MM.1S (cell line): Measurements from ENCODE around the gene WNK1.

Experiments used
- DNase-seq: peaks from one replicate; pipeline ENCODE4 v3.0.0-alpha.2; 2015
- H2AFZ ChIP-seq: fragments of 300-600 bp; sonication (generic); 2 replicates; pipeline ENCODE4 v1.6.0; 2016; ENCODE audit warnings: antibody characterized with exemption, low read length
- H3F3A ChIP-seq: fragments of 300-600 bp; sonication (generic); 2 replicates; pipeline ENCODE4 v1.6.1; 2016; ENCODE audit warnings: mild to moderate bottlenecking, antibody characterized with exemption, low read length, moderate library complexity, mixed read lengths; ENCODE audit not compliant: insufficient read depth
- H3K27ac ChIP-seq: fragments of 300-600 bp; sonication (generic); 2 replicates; pipeline ENCODE4 v1.5.1; 2016; ENCODE audit warnings: mild to moderate bottlenecking, low read length
- H3K27me3 ChIP-seq: fragments of 300-600 bp; sonication (generic); replicated peaks from 2 replicates; pipeline ENCODE4 v1.6.0; 2016; ENCODE audit warnings: low read length; ENCODE audit not compliant: insufficient read depth
- H3K36me3 ChIP-seq: fragments of 300-600 bp; sonication (generic); replicated peaks from 2 replicates; pipeline ENCODE4 v1.6.1; 2016; ENCODE audit warnings: mild to moderate bottlenecking, low read length, mixed read lengths; ENCODE audit not compliant: insufficient read depth
- H3K4me1 ChIP-seq: fragments of 300-600 bp; sonication (generic); 2 replicates; pipeline ENCODE4 v1.6.1; 2016; ENCODE audit warnings: low read length, mixed read lengths
- H3K4me2 ChIP-seq: fragments of 300-600 bp; sonication (generic); 2 replicates; pipeline ENCODE4 v1.6.0; 2016; ENCODE audit warnings: low read depth, low read length
- H3K4me3 ChIP-seq: fragments of 300-600 bp; sonication (generic); 2 replicates; pipeline ENCODE4 v1.5.1; 2016; ENCODE audit warnings: low read length, mixed read lengths
- H3K79me2 ChIP-seq: fragments of 300-600 bp; sonication (generic); 2 replicates; pipeline ENCODE4 v1.6.1; 2016; ENCODE audit warnings: mixed run types, low read length, mixed read lengths
- H3K9ac ChIP-seq: fragments of 300-600 bp; sonication (generic); 2 replicates; pipeline ENCODE4 v1.6.1; 2016; ENCODE audit warnings: low read length, mixed read lengths
- H3K9me2 ChIP-seq: fragments of 300-600 bp; sonication (generic); replicated peaks from 2 replicates; pipeline ENCODE4 v1.6.1; 2016; ENCODE audit warnings: mild to moderate bottlenecking, low read length, mixed read lengths; ENCODE audit not compliant: insufficient read depth
- H3K9me3 ChIP-seq: fragments of 300-600 bp; sonication (generic); replicated peaks from 2 replicates; pipeline ENCODE4 v1.6.1; 2016; ENCODE audit warnings: mild to moderate bottlenecking, low read length, mixed read lengths; ENCODE audit not compliant: insufficient read depth
- H4K20me1 ChIP-seq: fragments of 300-600 bp; sonication (generic); 2 replicates; pipeline ENCODE4 v1.6.1; 2016; ENCODE audit warnings: mild to moderate bottlenecking, low read length, moderate library complexity, mixed read lengths; ENCODE audit not compliant: insufficient read depth
- CTCF ChIP-seq: fragments of 300-600 bp; sonication (generic); IDR thresholded peaks from 2 replicates; pipeline ENCODE4 v1.5.1; 2016; ENCODE audit warnings: antibody characterized with exemption, low read length, mixed read lengths
- EZH2 ChIP-seq: fragments of 300-600 bp; sonication (generic); optimal IDR thresholded peaks from 2 replicates; pipeline ENCODE3; 2017; ENCODE audit warnings: low read depth, mild to moderate bottlenecking, antibody characterized with exemption, low read length, mixed read lengths
- EZH2phosphoT487 ChIP-seq: fragments of 300-600 bp; sonication (generic); IDR thresholded peaks from 2 replicates; pipeline ENCODE4 v1.6.1; 2018; ENCODE audit warnings: antibody characterized with exemption, low read length

WNK1 gene

GRCh38 chr12:920676-921075, 168.3 kb downstream of the WNK1 start:
- H2AFZ ChIP-seq: no peak overlapping the region
- H3K9me2 ChIP-seq: no peaks in the 10 kb centered on the region
- H3K4me1 ChIP-seq: no peaks in the 10 kb centered on the region
- H3F3A ChIP-seq: no peaks in the 10 kb centered on the region
- no peaks in the 10 kb centered on the region for H3K79me2 ChIP-seq
- H4K20me1 ChIP-seq: no peaks in the 10 kb centered on the region
- H3K9me3 ChIP-seq: no peaks in the 10 kb centered on the region
- H3K27ac ChIP-seq: no peak overlapping the region
- no peaks in the 10 kb centered on the region for H3K36me3 ChIP-seq
- H3K4me2 ChIP-seq: no peak overlapping the region
- H3K9ac ChIP-seq: no peak overlapping the region
- DNase-seq: no peak
- TF ChIP-seq EZH2 (no peak), CTCF (no peak), EZH2phosphoT487 (no peak)
- H3K27me3 ChIP-seq: no peaks in the 10 kb centered on the region
- H3K4me3 ChIP-seq: no peak overlapping the region

- Histone ChIP-seq H3K4me2 (no peak overlapping the region), H3K27me3 (no peaks in the 10 kb centered on the region), H3K9me2 (no peaks in the 10 kb centered on the region), H3K9ac (no peak overlapping the region), H4K20me1 (no peaks in the 10 kb centered on the region), H3F3A (no peaks in the 10 kb centered on the region), H3K79me2 (no peaks in the 10 kb centered on the region), H3K27ac (no peak overlapping the region), H3K9me3 (no peaks in the 10 kb centered on the region), H3K36me3 (no peaks in the 10 kb centered on the region), H3K4me1 (no peaks in the 10 kb centered on the region), H3K4me3 (no peak overlapping the region), H2AFZ (no peak overlapping the region)
- DNase-seq: no peak
- no peak for TF ChIP-seq EZH2phosphoT487
- TF ChIP-seq EZH2: no peak
- TF ChIP-seq CTCF: no peak
Observed at GRCh38 chr12:922285-922684, 169.9 kb downstream of the WNK1 start.

GRCh38 chr12:926641-927040, 174.3 kb downstream of the WNK1 start:
- Histone ChIP-seq H3K79me2 (no peaks in the 10 kb centered on the region), H3K27me3 (no peaks in the 10 kb centered on the region), H3F3A (no peaks in the 10 kb centered on the region), H3K4me1 (no peaks in the 10 kb centered on the region), H3K4me2 (no peak overlapping the region), H3K9me2 (no peaks in the 10 kb centered on the region), H2AFZ (no peak overlapping the region), H3K36me3 (no peaks in the 10 kb centered on the region), H3K4me3 (no peak overlapping the region), H4K20me1 (no peaks in the 10 kb centered on the region), H3K27ac (no peak overlapping the region), H3K9ac (no peak overlapping the region), H3K9me3 (no peaks in the 10 kb centered on the region)
- no peak for DNase-seq
- TF ChIP-seq CTCF: no peak
- TF ChIP-seq EZH2: no peak
- TF ChIP-seq EZH2phosphoT487: no peak
